HepG2 (cell line): Measurements from ENCODE around the gene DSCAML1.

Source experiments
- ASH2L ChIP-seq: fragments of 300-600, 200-600 bp; sonication (generic); IDR thresholded peaks from 2 replicates; pipeline ENCODE4 v1.7.0; 2017; ENCODE audit warnings: low read depth, mild to moderate bottlenecking, moderate library complexity, mixed read lengths, low read length; ENCODE audit not compliant: insufficient read length
- GTF2F1 ChIP-seq: fragments of 150-350 bp; IDR thresholded peaks from 2 replicates; pipeline ENCODE4 v1.6.1; 2014; ENCODE audit warnings: low read length
- HOXA7 ChIP-seq: sonication (generic); formaldehyde crosslinking; IDR thresholded peaks from 2 replicates; pipeline ENCODE4 v1.8.1; 2022; ENCODE audit warnings: mild to moderate bottlenecking, missing genetic modification reagents, moderate library complexity
- MYNN ChIP-seq: sonication (generic); formaldehyde crosslinking; IDR thresholded peaks from 2 replicates; pipeline ENCODE4 v1.4.0; 2020; ENCODE audit warnings: mild to moderate bottlenecking, low read depth, missing genetic modification reagents
- POLR2A ChIP-seq, 2 experiments: IDR thresholded peaks; 2 replicates each; pipeline ENCODE4 v1.6.1; 2011; ENCODE audit warnings: low read depth in 2 of 2, low read length in 2 of 2, mild to moderate bottlenecking in 1 of 2, moderate library complexity in 1 of 2; ENCODE audit not compliant: insufficient read depth in 1 of 2
- RFXAP ChIP-seq: sonication (generic); formaldehyde crosslinking; IDR thresholded peaks from 2 replicates; pipeline ENCODE4 v1.4.0; 2020; ENCODE audit warnings: missing genetic modification reagents, borderline replicate concordance
- YEATS2 ChIP-seq: sonication (generic); formaldehyde crosslinking; IDR thresholded peaks from 2 replicates; pipeline ENCODE4 v1.4.0; 2020; ENCODE audit warnings: missing genetic modification reagents, borderline replicate concordance
- ZNF121 ChIP-seq: sonication (generic); formaldehyde crosslinking; IDR thresholded peaks from 2 replicates; pipeline ENCODE4 v1.5.0; 2020; ENCODE audit warnings: mild to moderate bottlenecking, missing genetic modification reagents
- ZNF687 ChIP-seq: sonication (generic); formaldehyde crosslinking; IDR thresholded peaks from 2 replicates; pipeline ENCODE4 v1.5.1; 2020; ENCODE audit warnings: mild to moderate bottlenecking, missing genetic modification reagents, moderate library complexity
- TF ChIP-seq, protein P1 (sequence below): sonication (generic); formaldehyde crosslinking; IDR thresholded peaks from 2 replicates; pipeline ENCODE4 v1.5.0; 2020; ENCODE audit warnings: mild to moderate bottlenecking, missing genetic modification reagents, moderate library complexity

GRCh38 chr11:117684731-117685130 lies 112.3 kb downstream of the DSCAML1 start:
- TF ChIP-seq MYNN (CRISPR knock-in tag) (no peak), POLR2A (IDR thresholded peaks at IDR 0.05; ENCODE audit: insufficient read depth in 1 of 2, low read depth in 2 of 2, low read length in 2 of 2) (no peak), GTF2F1 (no peak), ZNF687 (no peak), ASH2L (no peak), YEATS2 (CRISPR knock-in tag) (no peak), ZNF121 (CRISPR knock-in tag) (no peak), HOXA7 (no peak), RFXAP (CRISPR knock-in tag) (no peak)
- TF ChIP-seq, protein P1, sequence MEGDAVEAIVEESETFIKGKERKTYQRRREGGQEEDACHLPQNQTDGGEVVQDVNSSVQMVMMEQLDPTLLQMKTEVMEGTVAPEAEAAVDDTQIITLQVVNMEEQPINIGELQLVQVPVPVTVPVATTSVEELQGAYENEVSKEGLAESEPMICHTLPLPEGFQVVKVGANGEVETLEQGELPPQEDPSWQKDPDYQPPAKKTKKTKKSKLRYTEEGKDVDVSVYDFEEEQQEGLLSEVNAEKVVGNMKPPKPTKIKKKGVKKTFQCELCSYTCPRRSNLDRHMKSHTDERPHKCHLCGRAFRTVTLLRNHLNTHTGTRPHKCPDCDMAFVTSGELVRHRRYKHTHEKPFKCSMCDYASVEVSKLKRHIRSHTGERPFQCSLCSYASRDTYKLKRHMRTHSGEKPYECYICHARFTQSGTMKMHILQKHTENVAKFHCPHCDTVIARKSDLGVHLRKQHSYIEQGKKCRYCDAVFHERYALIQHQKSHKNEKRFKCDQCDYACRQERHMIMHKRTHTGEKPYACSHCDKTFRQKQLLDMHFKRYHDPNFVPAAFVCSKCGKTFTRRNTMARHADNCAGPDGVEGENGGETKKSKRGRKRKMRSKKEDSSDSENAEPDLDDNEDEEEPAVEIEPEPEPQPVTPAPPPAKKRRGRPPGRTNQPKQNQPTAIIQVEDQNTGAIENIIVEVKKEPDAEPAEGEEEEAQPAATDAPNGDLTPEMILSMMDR (CRISPR knock-in tag) = no peak
